ENCODE results near the gene ARL4C.

GRCh38 chr2:234447963-234448362 is 48.9 kb downstream of the ARL4C start:
- no peak for TF ChIP-seq KLF16 (tag by site-specific recombination; IDR thresholded peaks at IDR 0.05)
- TF ChIP-seq ZNF530 (tag by site-specific recombination; IDR thresholded peaks at IDR 0.05; ENCODE audit: low read depth): no peak
- TF ChIP-seq ZBTB21 (tag by site-specific recombination; IDR thresholded peaks at IDR 0.05): no peak
